Subcutaneous adipose tissue (tissue), 4 donors: Measurements from ENCODE around the gene ANKRD63. TPM values are rescaled to one million over a fixed set of nuclear protein-coding genes. Genes with fewer than 3 reads are reported as not detected.

Experiments used
- CTCF ChIP-seq: fragments of 450-650 bp; IDR thresholded peaks from one replicate; pipeline ENCODE4 v1.5.1; 2016; ENCODE audit warnings: low read depth, mild to moderate bottlenecking, control low read depth, antibody characterized with exemption, moderate library complexity
- total RNA-seq, 4 donors: library from RNA; depleted of rRNA; stranded (reverse); fragments of >200 nt; gene quantifications; one replicate each; pipeline ENCODE4 v1.1.0, GENCODE V29; 2016

Gene ANKRD63
- total RNA-seq, 4 donors from 2014 or later = not detected

DNA sequence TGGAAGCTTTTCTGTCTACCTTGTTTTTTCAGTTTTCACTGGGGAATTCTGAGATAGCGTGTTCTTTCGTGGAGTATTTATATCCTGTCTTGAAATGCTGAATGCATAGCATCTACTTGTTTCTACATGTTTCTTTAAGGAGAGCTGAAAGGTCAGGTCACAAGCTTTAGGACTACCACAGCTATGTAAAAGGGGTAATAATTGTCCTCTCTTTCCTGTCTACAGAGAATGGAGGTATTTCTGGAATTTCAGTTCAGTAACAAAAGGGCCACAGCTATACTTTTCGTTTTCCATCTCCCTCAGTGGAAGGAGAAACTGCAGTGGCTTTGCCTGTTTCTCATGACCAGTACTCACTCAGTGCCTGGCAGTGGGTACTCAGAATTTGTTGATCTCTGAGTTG lies 45.3 kb upstream of the ANKRD63 start:
- TF ChIP-seq CTCF = no peak

- no peak for TF ChIP-seq CTCF
These were observed 44.6 kb upstream of the ANKRD63 start for GRCh38 chr15:40327457-40327856.

GRCh38 chr15:40325700-40326099 lies 42.8 kb upstream of the ANKRD63 start:
- no peak for TF ChIP-seq CTCF

DNA sequence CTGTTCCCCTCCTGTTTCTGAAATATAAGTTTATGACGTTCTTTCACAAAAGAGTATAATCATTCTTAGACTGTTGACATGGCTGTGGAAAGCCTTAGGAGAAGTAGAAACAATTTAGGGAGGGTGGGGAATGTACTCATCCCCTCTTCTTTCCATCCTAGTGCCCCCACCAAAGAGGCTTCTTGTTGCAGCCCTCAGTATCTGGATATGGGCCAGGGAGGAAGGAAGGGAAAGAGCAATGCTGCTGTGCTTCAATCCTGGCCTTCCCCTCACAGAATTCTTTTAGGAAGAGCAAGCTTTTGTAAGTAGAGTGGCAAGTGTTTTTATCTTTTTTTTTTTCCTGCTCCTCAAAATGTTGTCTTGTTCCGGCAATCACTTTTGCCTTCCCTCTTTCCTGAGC lies 42.3 kb upstream of the ANKRD63 start:
- TF ChIP-seq CTCF = no peak

- no peak for TF ChIP-seq CTCF
These were observed 41.4 kb upstream of the ANKRD63 start for GRCh38 chr15:40323953-40324937.

- TF ChIP-seq CTCF = no peak
These were observed 40.5 kb upstream of the ANKRD63 start, which contains the start of gene INAFM2 for GRCh38 chr15:40323239-40323952. INAFM2 (plus strand) TSS chr15:40323692; CDS start chr15:40324056, 364 bp downstream.
